ENCODE measurements around the gene PLCB1.

- TF ChIP-seq CTCF (optimal IDR thresholded peaks at IDR 0.05 in 1 of 3, IDR thresholded peaks at IDR 0.05 in 1 of 3, conservative IDR thresholded peaks at IDR 0.05 in 1 of 3; ENCODE audit: extremely low read depth in 1 of 3, insufficient read depth in 2 of 3, low read length in 3 of 3) (no peak), EZH2 (IDR thresholded peaks at IDR 0.05; ENCODE audit: low read length) (no peak)
Observed at GRCh38 chr20:8326191-8326590, 194.1 kb downstream of the PLCB1 start.

All from keratinocyte (primary cell).